Jurkat, Clone E6-1 (cell line): ENCODE measurements around the gene ELF4.
"Not testable (repeated sequence)": the region's sequence is repeated elsewhere in the genome, so short reads cannot be mapped to it uniquely, and the experiment has no call there.

Experiments used
- DNase-seq: peaks from one replicate; pipeline ENCODE4 v3.0.0-alpha.2; 2011; ENCODE audit warnings: low read depth, low spot score
- H3K4me3 ChIP-seq: 2 replicates; pipeline ENCODE4 v1.5.1; 2011; ENCODE audit warnings: mild to moderate bottlenecking, low read length, control low read depth, moderate library complexity

ELF4 gene

DNA sequence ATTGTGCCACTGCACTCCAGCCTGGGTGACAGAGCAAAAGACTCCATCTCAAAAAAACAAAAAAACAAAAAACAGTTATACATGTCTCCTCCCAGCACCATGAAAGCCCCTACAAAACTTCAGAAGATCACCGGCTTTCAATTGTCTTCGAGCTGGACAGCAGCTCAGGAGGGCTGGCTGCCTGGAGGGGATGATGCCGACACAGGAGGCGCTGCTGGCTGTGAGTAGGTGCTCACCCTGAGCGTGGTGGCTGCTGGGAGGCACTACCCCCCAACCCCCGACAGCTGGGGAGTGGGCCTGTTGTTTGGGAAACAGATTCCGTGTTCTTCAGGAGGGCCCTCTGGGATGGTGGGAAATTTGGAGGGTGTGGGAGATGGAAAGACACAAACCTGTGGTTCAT, 6.9 kb upstream of the ELF4 start:
- H3K4me3 ChIP-seq: no peak overlapping the region
- no peak for DNase-seq

GRCh38 chrX:130115119-130115885, 5.0 kb upstream of the ELF4 start:
- not testable (repeated sequence) for DNase-seq, H3K4me3 ChIP-seq

DNA sequence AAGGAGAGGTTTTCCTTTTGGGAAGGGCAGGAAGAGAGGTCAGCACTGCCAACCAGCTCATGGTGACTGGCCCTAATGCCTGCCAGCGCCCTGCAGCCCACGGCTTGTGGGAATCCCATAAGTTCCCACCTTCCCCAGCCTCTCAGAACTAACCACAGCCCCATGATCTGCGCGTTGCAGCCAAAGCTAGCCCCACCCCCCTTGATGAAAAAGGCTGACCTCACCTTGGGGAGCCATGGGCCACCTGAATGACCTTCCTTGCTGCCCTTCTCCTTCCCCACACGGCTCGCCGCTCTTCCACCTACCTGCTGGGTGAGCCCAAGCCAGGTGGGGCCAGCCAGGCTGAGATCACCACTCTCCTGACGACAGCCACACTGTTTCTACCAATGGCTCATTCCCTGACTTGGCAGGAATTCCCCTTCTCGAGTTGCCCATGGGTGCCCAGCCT, 3.9 kb upstream of the ELF4 start:
- no peak for DNase-seq
- no peak overlapping the region for H3K4me3 ChIP-seq

GRCh38 chrX:130111220-130112154, 1.2 kb upstream of the ELF4 start:
- no peak overlapping the region for H3K4me3 ChIP-seq
- no peak for DNase-seq

DNA sequence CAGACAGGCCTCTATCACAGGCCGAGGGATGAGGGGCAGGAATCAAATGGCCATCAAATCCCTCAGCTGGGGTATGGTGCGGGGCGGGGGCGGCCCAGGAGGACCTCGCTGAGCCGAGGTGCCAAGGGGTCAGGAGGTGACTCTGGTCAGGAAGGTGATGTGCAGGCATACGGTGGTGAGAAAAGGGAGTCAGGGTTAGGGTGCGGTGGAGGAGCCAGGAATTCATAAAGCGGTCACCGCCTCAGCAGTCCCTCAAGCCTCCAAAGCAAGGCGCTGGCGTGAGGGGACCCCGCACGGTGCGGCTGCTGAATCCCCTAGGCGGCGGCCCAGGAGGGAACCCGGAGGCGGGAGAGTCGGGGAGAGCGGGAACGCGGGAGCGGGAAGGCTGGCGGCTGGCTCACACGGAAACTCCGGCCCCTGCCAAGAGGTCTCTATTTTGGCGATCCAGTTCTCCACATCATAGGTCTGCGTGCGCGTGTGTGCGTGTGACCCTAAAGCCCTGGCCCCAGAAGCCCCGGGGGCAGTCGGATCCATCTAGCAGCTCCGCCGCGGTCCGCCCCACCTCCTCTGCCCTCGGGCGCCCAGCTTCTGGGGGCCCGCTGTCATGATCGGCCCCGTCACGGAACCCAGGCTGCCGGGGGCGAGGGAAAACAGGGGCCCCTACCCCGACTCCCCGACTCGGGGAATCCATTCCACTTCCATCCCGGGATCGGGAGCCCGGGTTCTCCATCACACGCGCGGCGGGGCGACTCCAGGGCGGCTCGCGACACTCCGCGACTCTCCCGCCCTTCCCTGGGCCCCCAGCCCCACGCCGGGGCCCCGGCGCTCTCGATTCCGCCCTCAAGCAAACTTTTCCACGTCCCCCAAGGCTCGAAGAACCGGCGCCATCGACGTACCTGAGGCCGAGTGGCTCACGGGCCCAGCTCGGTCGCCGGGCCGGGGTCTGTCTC, 593 bp downstream of the ELF4 start:
- no peak for DNase-seq
- H3K4me3 ChIP-seq: peak overlapping the region; percentile 41

DNA sequence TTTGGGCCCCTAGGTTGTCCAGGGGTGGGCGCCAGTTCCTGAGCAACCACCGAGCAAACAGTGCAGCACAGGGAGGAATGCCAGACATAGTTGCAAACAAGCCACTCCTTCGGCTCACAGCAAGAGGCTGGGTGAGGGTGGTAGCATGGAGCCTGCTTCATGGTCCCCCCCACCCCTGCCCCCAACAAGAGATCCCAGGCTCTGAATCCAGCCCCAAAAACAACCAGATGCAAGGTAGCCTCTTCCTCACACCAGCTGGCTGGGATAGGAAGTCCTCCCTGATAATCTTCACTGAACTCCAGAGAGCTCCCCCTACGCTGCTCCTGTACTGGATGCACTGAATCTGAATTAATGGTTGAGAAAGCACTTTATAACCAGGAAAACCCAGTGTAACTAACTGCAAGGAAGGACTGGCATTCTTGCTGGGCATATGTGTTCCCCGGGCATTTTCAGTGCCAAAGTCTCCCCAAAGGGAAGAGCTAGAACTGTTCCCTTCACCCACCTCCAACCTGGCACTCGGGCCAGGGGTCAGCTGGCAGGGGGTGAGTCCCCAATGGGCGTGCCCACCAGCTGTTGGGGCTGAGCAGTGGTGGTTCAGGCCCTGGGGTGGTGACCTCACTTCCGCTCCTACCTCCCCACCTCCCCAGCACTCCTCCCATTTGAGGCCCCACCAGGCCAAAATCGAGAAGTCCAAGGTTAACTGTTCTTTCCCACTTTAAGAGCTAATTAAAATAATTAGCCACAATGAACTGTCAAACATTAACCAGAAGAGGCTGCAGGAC, 1.5 kb downstream of the ELF4 start:
- no peak for DNase-seq
- H3K4me3 ChIP-seq: no peak overlapping the region

- no peak for DNase-seq
- no peak overlapping the region for H3K4me3 ChIP-seq
Observed at GRCh38 chrX:130106071-130106470, 4.2 kb downstream of the ELF4 start.

DNA sequence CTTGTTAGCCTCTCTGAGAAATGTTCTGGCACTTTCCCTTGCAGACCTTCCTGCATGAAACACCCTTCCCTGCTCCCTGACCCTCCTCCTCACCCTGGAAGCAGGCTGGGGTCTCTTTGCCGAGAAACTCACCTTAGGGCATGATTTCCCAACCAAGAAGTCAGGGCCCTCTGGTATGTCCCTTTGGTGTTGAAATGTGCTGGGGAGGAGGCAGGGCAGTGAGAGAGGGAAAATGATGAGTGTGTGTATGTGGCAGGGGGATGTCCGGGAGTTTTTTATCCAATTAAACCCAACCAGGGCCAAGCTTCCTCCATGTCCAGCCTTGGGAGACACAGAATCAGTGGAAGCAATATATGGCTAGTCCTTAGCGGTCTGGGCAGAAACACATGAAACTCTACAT, 5.1 kb downstream of the ELF4 start:
- DNase-seq: no peak
- no peak overlapping the region for H3K4me3 ChIP-seq

GRCh38 chrX:130103605-130104004, 6.7 kb downstream of the ELF4 start:
- DNase-seq: no peak
- no peak overlapping the region for H3K4me3 ChIP-seq

DNA sequence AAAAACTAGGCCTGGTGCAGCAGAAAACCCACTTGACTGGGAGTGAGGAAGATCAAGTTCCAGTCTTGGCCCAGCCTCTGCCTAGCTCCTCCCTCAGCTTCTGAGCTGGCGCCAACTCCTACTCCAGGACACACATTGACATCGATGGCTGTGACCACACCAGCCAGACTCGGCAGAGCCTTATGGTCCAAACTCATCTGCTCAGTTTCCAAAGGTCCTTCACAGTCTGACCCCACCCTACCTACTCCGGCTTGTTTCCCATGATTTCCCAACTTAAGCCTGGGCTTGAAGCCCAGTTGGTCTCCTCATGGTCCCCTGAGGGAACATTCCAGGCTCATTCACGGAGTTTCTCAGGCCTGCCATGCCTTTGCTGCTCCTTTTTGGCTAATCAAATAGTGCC, 10.1 kb downstream of the ELF4 start:
- no peak for DNase-seq
- H3K4me3 ChIP-seq: no peak overlapping the region

- no peak for DNase-seq
- H3K4me3 ChIP-seq: no peak overlapping the region
Observed at GRCh38 chrX:130098210-130098552, 12.1 kb downstream of the ELF4 start.

DNA sequence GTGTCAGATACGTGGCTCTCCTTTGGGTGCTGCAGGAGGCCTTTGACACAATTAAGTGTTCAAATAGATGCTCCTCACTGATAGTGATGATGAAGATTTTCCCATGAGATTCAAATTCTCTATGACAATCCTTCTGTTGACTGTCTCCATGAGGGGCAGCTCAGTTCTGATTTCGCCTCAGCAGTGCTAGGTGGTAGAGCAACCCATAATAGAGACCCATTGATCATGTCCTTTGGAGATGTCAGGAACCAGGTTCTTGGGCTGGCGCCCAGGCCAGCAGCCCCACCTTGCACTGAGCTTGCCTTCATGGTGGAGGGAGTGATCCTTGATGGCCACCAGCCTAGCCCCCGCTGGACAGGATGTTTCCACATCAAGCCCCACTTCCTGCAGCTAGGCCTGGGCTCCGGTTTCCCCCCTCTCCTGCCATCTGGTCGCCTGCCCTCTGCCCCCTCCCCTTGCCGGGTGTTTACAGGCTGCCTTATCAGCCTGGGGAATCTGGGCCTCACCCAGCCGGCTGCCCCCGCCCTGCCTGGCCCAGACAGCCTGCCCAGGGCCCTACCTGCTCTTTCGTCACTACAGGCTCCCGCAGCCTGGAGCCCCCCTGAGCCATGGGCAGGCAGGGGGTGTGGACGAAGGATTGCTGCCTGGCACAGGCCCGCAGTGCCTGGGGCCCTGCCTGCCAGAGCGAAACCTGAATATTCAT, 12.6 kb downstream of the ELF4 start:
- no peak overlapping the region for H3K4me3 ChIP-seq
- DNase-seq: no peak

DNA sequence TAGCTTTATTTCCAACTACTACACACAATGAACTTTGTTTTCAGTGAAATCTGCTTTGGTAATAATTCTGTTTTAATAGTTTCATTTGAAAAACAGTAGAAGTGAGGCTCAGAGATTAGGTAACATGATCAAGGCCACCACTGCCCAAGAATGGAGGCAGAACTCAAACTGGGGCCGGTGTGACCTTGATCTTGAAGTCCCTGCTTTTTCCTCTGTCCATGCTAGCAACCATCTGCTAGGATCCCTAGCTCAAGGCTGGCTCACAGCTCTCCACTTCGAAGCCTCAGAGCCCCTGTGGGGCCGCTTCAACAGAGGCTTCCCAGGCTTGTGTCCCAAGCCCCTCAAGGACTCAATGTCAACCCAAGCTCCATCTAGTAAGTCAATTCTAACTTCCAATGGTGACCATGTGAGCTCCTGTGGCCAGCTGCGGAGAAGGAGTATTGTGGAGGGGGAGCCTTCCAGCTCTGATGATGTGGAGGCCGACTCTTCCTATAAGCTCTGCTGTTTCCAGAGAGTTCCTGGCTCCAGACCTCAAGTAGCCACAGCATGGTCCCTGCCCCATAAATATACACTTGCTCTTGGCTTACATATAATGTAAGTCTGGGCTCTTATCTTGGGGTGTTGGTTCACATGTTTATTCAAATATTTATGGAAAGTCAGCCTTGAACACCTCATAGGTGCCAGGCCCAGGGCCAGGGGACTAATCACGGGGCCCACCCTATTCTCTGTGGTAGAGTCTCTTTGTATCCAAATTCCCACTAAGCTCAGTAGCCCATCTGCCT, 14.9 kb downstream of the ELF4 start:
- DNase-seq: no peak
- H3K4me3 ChIP-seq: no peak overlapping the region

DNA sequence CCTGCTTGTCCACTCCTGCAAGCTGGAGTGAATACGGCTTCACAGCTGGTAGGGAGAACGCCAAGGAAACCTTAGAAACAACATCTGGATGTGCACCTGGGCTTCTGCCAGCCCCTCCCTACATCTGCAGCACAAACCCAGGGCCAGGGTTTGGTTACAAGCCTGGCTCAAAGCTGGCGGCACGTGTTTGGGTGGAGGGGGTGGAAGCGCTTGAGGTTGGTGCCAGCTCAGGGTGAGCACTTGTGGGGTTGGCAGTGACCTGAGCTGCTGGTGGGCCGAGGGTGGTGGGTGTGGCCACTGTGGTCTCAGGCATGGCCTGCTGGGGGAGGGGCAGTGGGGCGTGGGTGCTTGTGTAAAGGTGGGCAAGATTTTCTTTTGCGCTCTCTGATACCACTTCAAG, 15.6 kb downstream of the ELF4 start:
- H3K4me3 ChIP-seq: no peak overlapping the region
- peak; percentile 55 for DNase-seq

- no peak for DNase-seq
- no peak overlapping the region for H3K4me3 ChIP-seq
Observed at GRCh38 chrX:130093271-130093670, 17.0 kb downstream of the ELF4 start.

DNA sequence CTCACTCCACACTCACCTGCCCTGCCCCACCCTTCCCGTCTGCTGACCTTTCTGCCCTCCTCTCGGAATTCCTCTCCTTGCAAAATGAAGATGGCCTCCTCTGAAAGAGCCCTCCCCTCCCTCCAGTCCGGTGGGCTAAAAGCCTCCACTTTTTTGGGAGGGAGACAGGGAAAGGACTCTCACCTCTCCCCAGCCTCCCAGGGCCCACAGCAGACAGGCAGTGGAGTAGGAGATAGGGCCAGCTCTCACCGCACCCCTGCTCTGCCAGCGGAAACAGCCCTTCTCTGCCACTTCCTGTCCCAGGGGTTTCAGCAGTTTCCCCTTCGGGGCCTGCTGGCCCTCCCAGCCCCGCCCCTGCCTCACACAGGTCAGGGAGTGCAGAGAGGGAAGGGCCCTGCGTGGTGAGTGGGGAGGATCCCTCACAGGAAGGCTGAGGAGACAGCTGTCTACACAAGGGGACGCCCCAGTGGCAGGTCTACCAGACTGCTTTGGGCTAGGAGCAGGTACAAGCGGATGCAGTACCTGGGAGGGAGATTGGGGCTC, 18.2 kb downstream of the ELF4 start:
- DNase-seq: peak; percentile 94

DNA sequence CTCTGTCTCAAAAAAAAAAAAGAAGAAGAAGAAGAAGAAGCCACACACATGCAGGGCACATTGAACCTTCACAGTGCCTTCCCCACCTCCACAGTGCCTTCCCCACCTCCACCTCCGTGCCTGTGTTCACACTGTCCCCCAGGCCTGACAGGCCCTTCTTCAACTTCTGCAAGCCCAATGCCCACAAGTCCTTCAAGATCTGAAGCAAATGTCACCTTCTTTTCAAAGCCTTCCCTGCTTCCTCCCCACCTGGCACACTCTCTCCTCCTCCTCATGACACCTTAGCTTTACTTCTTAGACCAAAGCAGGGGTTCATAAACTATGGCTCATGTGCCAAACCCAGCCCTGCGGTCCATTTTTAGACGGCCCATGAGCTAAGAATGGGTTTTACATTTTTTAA, 19.9 kb downstream of the ELF4 start:
- DNase-seq: no peak
- H3K4me3 ChIP-seq: no peak overlapping the region

More for the DNA sequence above, 18.2 kb downstream of the ELF4 start:
- peak overlapping the region; percentile 66 for H3K4me3 ChIP-seq
